Measurements from ENCODE around the gene RALGAPA2. TPM values are rescaled to one million over a fixed set of nuclear protein-coding genes. Genes with fewer than 3 reads are reported as not detected.
A peak's percentile ranks its signal among the peaks of the same experiment; 100 is the strongest.

The RALGAPA2 gene
- total and polyA plus RNA-seq, 4 donors: 14.4 to 24.8 (median 18.0) TPM

GRCh38 chr20:20743511-20744169 lies 31.2 kb upstream of the RALGAPA2 start:
- Histone ChIP-seq H3K27ac (ENCODE audit: low read depth, low read length) (peak overlapping the region; percentile 55), H3K4me3 (ENCODE audit: low read depth, low read length) (no peak overlapping the region), H3K36me3 (ENCODE audit: control insufficient read depth, insufficient read depth, low read length) (no peaks in the 10 kb centered on the region), H3K9me3 (ENCODE audit: control insufficient read depth, insufficient read depth, low read length) (no peaks in the 10 kb centered on the region), H3K27me3 (ENCODE audit: control insufficient read depth, insufficient read depth, low read length) (peaks cover 11% of the 10 kb centered on the region), H3K4me1 (ENCODE audit: control insufficient read depth, insufficient read depth, low read length) (peaks cover 11% of the 10 kb centered on the region)
- 7% methylated on average over 13 of the region's 15 CpGs for WGBS (ENCODE audit: insufficient coverage)
- peak; percentile 67 to 95 (median 77) for DNase-seq (ENCODE audit: low read depth in 4 of 6, low spot score in 6 of 6)

DNA sequence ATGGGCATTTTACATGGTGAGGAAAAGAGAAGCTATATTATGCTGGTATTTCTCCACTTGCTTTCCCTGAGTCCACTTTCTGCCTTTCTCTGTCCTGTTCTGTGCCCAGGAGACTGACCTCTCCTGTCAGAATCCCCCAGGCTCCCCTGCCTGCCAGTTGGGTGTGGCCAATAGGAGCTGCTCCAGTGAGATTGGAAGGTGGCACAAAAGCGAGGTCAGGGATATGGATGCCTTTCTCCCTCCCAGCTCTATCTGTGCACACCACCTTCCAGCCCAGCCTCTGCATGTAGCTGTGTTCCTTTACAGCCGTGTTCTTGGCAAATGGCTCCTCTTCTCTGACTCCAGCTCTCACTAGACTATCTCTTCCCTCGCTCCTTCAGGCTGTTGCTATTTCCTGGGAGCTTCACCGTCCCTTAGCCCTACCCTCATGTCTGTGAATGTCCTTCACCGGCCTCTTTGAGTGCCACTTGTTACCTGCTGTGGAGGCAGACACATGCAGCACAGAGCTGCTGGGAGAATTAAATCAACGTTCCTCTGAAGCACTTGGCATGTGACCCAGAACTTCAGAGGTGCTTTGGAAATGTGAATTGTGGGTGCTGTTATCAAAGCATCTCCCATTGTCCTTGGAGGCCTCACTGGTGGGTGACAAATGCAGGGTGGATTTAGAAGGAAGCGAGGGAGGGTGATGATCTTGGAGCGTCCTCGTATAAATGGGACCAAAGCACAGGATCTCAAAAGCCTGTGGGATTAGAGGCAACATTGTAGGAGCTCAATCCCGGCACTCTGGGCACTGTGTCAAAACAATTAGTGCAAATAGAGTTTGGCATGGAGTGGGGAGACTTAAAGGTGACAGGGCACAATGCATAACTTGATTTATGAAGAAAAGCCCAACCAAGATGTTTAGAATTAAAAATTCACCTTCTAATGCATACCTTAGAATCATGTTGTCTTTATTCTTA lies 28.9 kb upstream of the RALGAPA2 start:
- no peaks in the 10 kb centered on the region for H3K36me3 ChIP-seq (ENCODE audit: control insufficient read depth, insufficient read depth, low read length)
- H3K4me1 ChIP-seq (ENCODE audit: control insufficient read depth, insufficient read depth, low read length): peaks cover 11% of the 10 kb centered on the region
- H3K9me3 ChIP-seq (ENCODE audit: control insufficient read depth, insufficient read depth, low read length): no peaks in the 10 kb centered on the region
- H3K4me3 ChIP-seq (ENCODE audit: low read depth, low read length): no peak overlapping the region
- H3K27ac ChIP-seq (ENCODE audit: low read depth, low read length): no peak overlapping the region
- DNase-seq (ENCODE audit: low read depth in 4 of 6, low spot score in 6 of 6): peak in 2 of 6 donors; percentile 8 to 35
- peaks cover 13% of the 10 kb centered on the region for H3K27me3 ChIP-seq (ENCODE audit: control insufficient read depth, insufficient read depth, low read length)
- WGBS (ENCODE audit: insufficient coverage): 64% methylated on average over 10 of the region's 10 CpGs

DNA sequence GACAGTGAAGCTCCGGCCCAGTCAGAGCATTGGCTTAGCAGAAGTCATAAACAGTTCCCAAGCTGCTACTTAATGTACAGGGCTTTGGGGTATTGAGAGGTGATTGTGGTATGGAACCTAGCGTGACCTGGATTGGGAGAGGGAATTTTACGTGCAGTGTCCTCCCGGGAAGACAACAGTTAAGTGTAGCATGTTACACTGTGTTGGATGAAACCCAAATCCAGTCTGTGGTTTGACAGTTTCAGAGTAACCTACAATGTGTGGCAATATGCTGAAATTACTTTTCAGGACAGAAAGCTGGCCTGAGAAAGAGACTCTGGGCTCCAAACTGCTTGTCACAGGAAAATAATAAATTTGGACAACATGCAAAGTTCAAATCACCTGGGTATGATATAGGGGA lies 28.1 kb upstream of the RALGAPA2 start:
- H3K4me1 ChIP-seq (ENCODE audit: control insufficient read depth, insufficient read depth, low read length): peaks cover 11% of the 10 kb centered on the region
- 74% methylated on average over 4 of the region's 4 CpGs for WGBS (ENCODE audit: insufficient coverage)
- H3K36me3 ChIP-seq (ENCODE audit: control insufficient read depth, insufficient read depth, low read length): no peaks in the 10 kb centered on the region
- H3K27me3 ChIP-seq (ENCODE audit: control insufficient read depth, insufficient read depth, low read length): peaks cover 13% of the 10 kb centered on the region
- H3K27ac ChIP-seq (ENCODE audit: low read depth, low read length): no peak overlapping the region
- H3K4me3 ChIP-seq (ENCODE audit: low read depth, low read length): no peak overlapping the region
- no peaks in the 10 kb centered on the region for H3K9me3 ChIP-seq (ENCODE audit: control insufficient read depth, insufficient read depth, low read length)
- peak in 2 of 6 donors; percentile 8 to 11 for DNase-seq (ENCODE audit: low read depth in 4 of 6, low spot score in 6 of 6)

- WGBS (ENCODE audit: insufficient coverage): no CpG with 5 or more reads among the region's 2 CpGs
- H3K4me3 ChIP-seq (ENCODE audit: low read depth, low read length): no peak overlapping the region
- H3K36me3 ChIP-seq (ENCODE audit: control insufficient read depth, insufficient read depth, low read length): no peaks in the 10 kb centered on the region
These were observed 24.7 kb upstream of the RALGAPA2 start for GRCh38 chr20:20737158-20737557.

DNA sequence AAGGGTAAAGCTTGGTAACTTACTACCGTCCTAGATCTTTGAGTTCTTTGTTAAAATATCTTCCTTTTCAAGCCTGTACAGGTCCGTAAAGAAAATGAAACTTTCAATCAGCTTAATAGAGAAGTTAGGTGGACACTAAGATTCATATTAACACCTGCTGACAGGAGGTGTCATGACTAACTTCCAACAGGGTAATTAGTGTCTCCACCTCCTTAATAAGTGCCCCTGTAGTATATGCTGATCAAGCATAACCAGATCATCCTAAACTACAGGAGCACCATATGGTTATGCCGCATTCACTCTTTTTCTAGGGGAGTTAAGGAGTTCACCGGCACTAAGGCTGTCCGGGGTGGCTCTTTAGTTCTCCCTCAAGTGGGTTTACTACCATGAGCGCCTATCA lies 23.9 kb upstream of the RALGAPA2 start:
- H3K9me3 ChIP-seq (ENCODE audit: control insufficient read depth, insufficient read depth, low read length): no peaks in the 10 kb centered on the region
- 95% methylated on average over 3 of the region's 6 CpGs for WGBS (ENCODE audit: insufficient coverage)
- no peak overlapping the region for H3K27ac ChIP-seq (ENCODE audit: low read depth, low read length)
- H3K4me3 ChIP-seq (ENCODE audit: low read depth, low read length): no peak overlapping the region
- peaks cover 3% of the 10 kb centered on the region for H3K4me1 ChIP-seq (ENCODE audit: control insufficient read depth, insufficient read depth, low read length)
- DNase-seq (ENCODE audit: low read depth in 4 of 6, low spot score in 6 of 6): no peak
- H3K27me3 ChIP-seq (ENCODE audit: control insufficient read depth, insufficient read depth, low read length): peaks cover 9% of the 10 kb centered on the region
- H3K36me3 ChIP-seq (ENCODE audit: control insufficient read depth, insufficient read depth, low read length): no peaks in the 10 kb centered on the region

More at GRCh38 chr20:20737158-20737557, 24.7 kb upstream of the RALGAPA2 start:
- no peaks in the 10 kb centered on the region for H3K9me3 ChIP-seq (ENCODE audit: control insufficient read depth, insufficient read depth, low read length)
- no peak overlapping the region for H3K27ac ChIP-seq (ENCODE audit: low read depth, low read length)
- no peak for DNase-seq (ENCODE audit: low read depth in 4 of 6, low spot score in 6 of 6)
- peaks cover 13% of the 10 kb centered on the region for H3K27me3 ChIP-seq (ENCODE audit: control insufficient read depth, insufficient read depth, low read length)
- H3K4me1 ChIP-seq (ENCODE audit: control insufficient read depth, insufficient read depth, low read length): peaks cover 3% of the 10 kb centered on the region

DNA sequence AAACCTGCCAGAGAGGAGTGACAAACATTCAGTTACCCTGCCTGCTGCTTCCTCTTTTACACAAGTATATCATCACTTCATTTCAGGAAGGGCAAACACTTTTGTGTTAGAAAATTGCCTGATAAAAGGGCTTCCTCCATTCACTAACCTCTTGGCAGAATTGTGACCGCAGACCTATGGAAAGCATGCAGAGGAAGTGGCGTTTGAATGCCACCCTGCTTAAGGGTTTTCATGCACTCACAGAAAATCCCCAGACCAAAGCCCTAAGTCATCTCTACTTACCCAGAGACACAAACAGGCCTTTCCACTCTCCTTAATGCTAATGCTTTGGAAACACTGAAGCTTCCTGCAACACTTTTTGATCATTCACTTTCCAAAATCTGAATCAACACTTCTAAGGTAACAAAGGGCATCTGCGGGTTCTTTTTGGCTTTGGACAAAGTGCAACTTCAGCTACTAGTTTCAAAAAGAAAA lies 22.1 kb upstream of the RALGAPA2 start:
- Histone ChIP-seq H3K27me3 (ENCODE audit: control insufficient read depth, insufficient read depth, low read length) (peaks cover 9% of the 10 kb centered on the region), H3K4me3 (ENCODE audit: low read depth, low read length) (no peak overlapping the region), H3K27ac (ENCODE audit: low read depth, low read length) (no peak overlapping the region), H3K4me1 (ENCODE audit: control insufficient read depth, insufficient read depth, low read length) (no peaks in the 10 kb centered on the region), H3K9me3 (ENCODE audit: control insufficient read depth, insufficient read depth, low read length) (no peaks in the 10 kb centered on the region), H3K36me3 (ENCODE audit: control insufficient read depth, insufficient read depth, low read length) (no peaks in the 10 kb centered on the region)
- DNase-seq (ENCODE audit: low read depth in 4 of 6, low spot score in 6 of 6): no peak
- WGBS (ENCODE audit: insufficient coverage): 65% methylated on average over 2 of the region's 3 CpGs

DNA sequence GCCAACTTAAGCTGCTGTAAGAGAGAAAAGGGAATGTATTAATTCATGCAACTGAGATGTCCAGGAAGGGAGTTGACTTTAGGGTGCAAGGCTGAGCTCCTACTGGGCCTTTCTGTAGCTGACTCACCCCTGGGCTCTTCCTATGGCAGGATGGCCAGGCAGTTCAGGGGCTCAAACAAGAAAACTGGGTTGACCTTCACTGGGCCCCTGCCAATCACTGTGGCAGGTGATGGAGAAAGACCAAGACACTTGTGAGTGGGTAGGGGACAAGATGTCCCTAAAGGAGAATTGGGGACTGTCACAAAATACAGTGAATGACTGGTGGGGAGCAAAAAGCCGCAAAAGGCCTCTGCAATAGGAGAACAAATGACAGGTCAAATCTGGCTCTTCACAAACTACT lies 21.5 kb upstream of the RALGAPA2 start:
- Histone ChIP-seq H3K4me1 (ENCODE audit: control insufficient read depth, insufficient read depth, low read length) (no peaks in the 10 kb centered on the region), H3K36me3 (ENCODE audit: control insufficient read depth, insufficient read depth, low read length) (no peaks in the 10 kb centered on the region), H3K9me3 (ENCODE audit: control insufficient read depth, insufficient read depth, low read length) (no peaks in the 10 kb centered on the region), H3K27me3 (ENCODE audit: control insufficient read depth, insufficient read depth, low read length) (peaks cover 9% of the 10 kb centered on the region), H3K27ac (ENCODE audit: low read depth, low read length) (no peak overlapping the region), H3K4me3 (ENCODE audit: low read depth, low read length) (no peak overlapping the region)
- no CpG with 5 or more reads among the region's 1 CpG for WGBS (ENCODE audit: insufficient coverage)
- DNase-seq (ENCODE audit: low read depth in 4 of 6, low spot score in 6 of 6): no peak

GRCh38 chr20:20732641-20733040 lies 20.2 kb upstream of the RALGAPA2 start:
- 76% methylated on average over 3 of the region's 4 CpGs for WGBS (ENCODE audit: insufficient coverage)
- no peaks in the 10 kb centered on the region for H3K9me3 ChIP-seq (ENCODE audit: control insufficient read depth, insufficient read depth, low read length)
- H3K27ac ChIP-seq (ENCODE audit: low read depth, low read length): no peak overlapping the region

DNA sequence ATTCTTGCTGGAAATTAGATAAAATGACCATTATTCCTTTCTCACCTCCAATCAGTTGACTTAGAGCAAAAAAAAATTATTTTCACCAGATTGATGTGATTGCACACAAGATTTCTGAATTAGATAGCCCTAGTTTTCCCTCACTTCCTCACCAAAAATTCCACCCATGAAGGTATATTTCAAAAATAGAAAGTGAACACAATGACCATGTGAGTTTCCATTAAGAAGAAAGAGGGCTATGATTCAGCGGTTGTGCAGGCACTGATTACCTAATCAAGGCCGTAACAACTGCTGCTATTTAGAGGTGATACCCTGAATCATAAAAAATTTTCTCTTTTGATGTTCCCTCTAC lies 19.5 kb upstream of the RALGAPA2 start:
- no peak for DNase-seq (ENCODE audit: low read depth in 4 of 6, low spot score in 6 of 6)
- no peaks in the 10 kb centered on the region for H3K36me3 ChIP-seq (ENCODE audit: control insufficient read depth, insufficient read depth, low read length)
- H3K4me3 ChIP-seq (ENCODE audit: low read depth, low read length): no peak overlapping the region
- no peaks in the 10 kb centered on the region for H3K4me1 ChIP-seq (ENCODE audit: control insufficient read depth, insufficient read depth, low read length)
- H3K27ac ChIP-seq (ENCODE audit: low read depth, low read length): no peak overlapping the region
- no peaks in the 10 kb centered on the region for H3K9me3 ChIP-seq (ENCODE audit: control insufficient read depth, insufficient read depth, low read length)
- WGBS (ENCODE audit: insufficient coverage): no CpG with 5 or more reads among the region's 2 CpGs
- H3K27me3 ChIP-seq (ENCODE audit: control insufficient read depth, insufficient read depth, low read length): peaks cover 5% of the 10 kb centered on the region

More at GRCh38 chr20:20732641-20733040, 20.2 kb upstream of the RALGAPA2 start:
- peak in 1 of 6 donors; percentile 29 for DNase-seq (ENCODE audit: low read depth in 4 of 6, low spot score in 6 of 6)
- H3K27me3 ChIP-seq (ENCODE audit: control insufficient read depth, insufficient read depth, low read length): peaks cover 9% of the 10 kb centered on the region
- no peak overlapping the region for H3K4me3 ChIP-seq (ENCODE audit: low read depth, low read length)
- no peaks in the 10 kb centered on the region for H3K36me3 ChIP-seq (ENCODE audit: control insufficient read depth, insufficient read depth, low read length)
- no peaks in the 10 kb centered on the region for H3K4me1 ChIP-seq (ENCODE audit: control insufficient read depth, insufficient read depth, low read length)
